MM.1S (cell line): ENCODE data around the gene SLC39A1.
"Not testable (repeated sequence)": the region's sequence is repeated elsewhere in the genome, so short reads cannot be mapped to it uniquely, and the experiment has no call there.

Source experiments
- DNase-seq: peaks from one replicate; pipeline ENCODE4 v3.0.0-alpha.2; 2015
- H2AFZ ChIP-seq: fragments of 300-600 bp; sonication (generic); 2 replicates; pipeline ENCODE4 v1.6.0; 2016; ENCODE audit warnings: antibody characterized with exemption, low read length
- H3F3A ChIP-seq: fragments of 300-600 bp; sonication (generic); 2 replicates; pipeline ENCODE4 v1.6.1; 2016; ENCODE audit warnings: mild to moderate bottlenecking, antibody characterized with exemption, low read length, moderate library complexity, mixed read lengths; ENCODE audit not compliant: insufficient read depth
- H3K27ac ChIP-seq: fragments of 300-600 bp; sonication (generic); 2 replicates; pipeline ENCODE4 v1.5.1; 2016; ENCODE audit warnings: mild to moderate bottlenecking, low read length
- H3K27me3 ChIP-seq: fragments of 300-600 bp; sonication (generic); replicated peaks from 2 replicates; pipeline ENCODE4 v1.6.0; 2016; ENCODE audit warnings: low read length; ENCODE audit not compliant: insufficient read depth
- H3K36me3 ChIP-seq: fragments of 300-600 bp; sonication (generic); replicated peaks from 2 replicates; pipeline ENCODE4 v1.6.1; 2016; ENCODE audit warnings: mild to moderate bottlenecking, low read length, mixed read lengths; ENCODE audit not compliant: insufficient read depth
- H3K4me1 ChIP-seq: fragments of 300-600 bp; sonication (generic); 2 replicates; pipeline ENCODE4 v1.6.1; 2016; ENCODE audit warnings: low read length, mixed read lengths
- H3K4me2 ChIP-seq: fragments of 300-600 bp; sonication (generic); 2 replicates; pipeline ENCODE4 v1.6.0; 2016; ENCODE audit warnings: low read depth, low read length
- H3K4me3 ChIP-seq: fragments of 300-600 bp; sonication (generic); 2 replicates; pipeline ENCODE4 v1.5.1; 2016; ENCODE audit warnings: low read length, mixed read lengths
- H3K79me2 ChIP-seq: fragments of 300-600 bp; sonication (generic); 2 replicates; pipeline ENCODE4 v1.6.1; 2016; ENCODE audit warnings: mixed run types, low read length, mixed read lengths
- H3K9ac ChIP-seq: fragments of 300-600 bp; sonication (generic); 2 replicates; pipeline ENCODE4 v1.6.1; 2016; ENCODE audit warnings: low read length, mixed read lengths
- H3K9me2 ChIP-seq: fragments of 300-600 bp; sonication (generic); replicated peaks from 2 replicates; pipeline ENCODE4 v1.6.1; 2016; ENCODE audit warnings: mild to moderate bottlenecking, low read length, mixed read lengths; ENCODE audit not compliant: insufficient read depth
- H3K9me3 ChIP-seq: fragments of 300-600 bp; sonication (generic); replicated peaks from 2 replicates; pipeline ENCODE4 v1.6.1; 2016; ENCODE audit warnings: mild to moderate bottlenecking, low read length, mixed read lengths; ENCODE audit not compliant: insufficient read depth
- H4K20me1 ChIP-seq: fragments of 300-600 bp; sonication (generic); 2 replicates; pipeline ENCODE4 v1.6.1; 2016; ENCODE audit warnings: mild to moderate bottlenecking, low read length, moderate library complexity, mixed read lengths; ENCODE audit not compliant: insufficient read depth
- EZH2 ChIP-seq: fragments of 300-600 bp; sonication (generic); optimal IDR thresholded peaks from 2 replicates; pipeline ENCODE3; 2017; ENCODE audit warnings: low read depth, mild to moderate bottlenecking, antibody characterized with exemption, low read length, mixed read lengths
- EZH2phosphoT487 ChIP-seq: fragments of 300-600 bp; sonication (generic); IDR thresholded peaks from 2 replicates; pipeline ENCODE4 v1.6.1; 2018; ENCODE audit warnings: antibody characterized with exemption, low read length
- TF ChIP-seq, protein P1 (sequence below): fragments of 300-600 bp; sonication (generic); IDR thresholded peaks from 2 replicates; pipeline ENCODE4 v1.5.1; 2016; ENCODE audit warnings: antibody characterized with exemption, low read length, mixed read lengths

Gene SLC39A1

DNA sequence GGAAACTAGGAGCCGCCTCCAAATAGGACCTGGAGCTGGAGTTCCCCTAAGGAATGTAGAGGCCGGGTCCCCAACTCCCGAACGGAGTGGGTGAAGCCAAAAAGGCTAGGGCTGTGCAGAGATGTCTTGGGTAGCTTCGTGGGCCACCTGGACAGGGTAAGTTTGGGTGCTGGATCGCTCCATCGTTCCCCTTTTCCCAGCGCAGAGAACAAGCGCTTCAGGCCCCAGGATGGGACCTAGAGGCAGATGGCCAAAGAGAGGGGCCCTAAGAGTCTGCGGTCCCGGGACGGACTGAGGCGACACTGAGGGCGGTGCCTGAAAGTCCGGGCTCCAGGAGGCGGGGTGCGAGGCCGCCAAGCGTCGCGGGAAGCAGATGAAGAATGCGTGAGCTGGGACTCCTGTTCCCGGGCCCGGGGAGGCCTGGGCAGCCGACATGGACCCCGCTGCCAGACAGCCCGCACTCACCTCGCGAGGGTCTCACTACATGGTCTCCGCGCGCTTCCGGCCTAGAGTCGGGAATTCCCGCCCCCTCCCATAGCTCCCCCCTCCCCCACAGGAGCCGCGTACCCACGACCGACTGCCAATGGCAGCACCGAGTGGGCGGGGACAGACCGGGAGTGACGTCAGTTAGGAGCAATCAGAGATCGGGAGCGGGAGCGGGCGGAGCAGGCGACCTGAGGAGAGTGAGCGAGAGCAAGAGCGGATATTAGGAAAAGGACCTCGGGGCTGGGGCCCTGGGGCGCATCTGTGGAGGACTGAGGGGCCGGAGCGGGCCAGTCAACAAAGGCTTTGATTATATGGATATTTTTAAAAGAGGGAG lies at the start of gene SLC39A1:
SLC39A1 (minus strand) TSS at position 508 of the 820 bp plus-strand sequence. CDS start 822 bp downstream, outside the sequence.
- Histone ChIP-seq H3K27ac (peak within 1 kb of the TSS; percentile 20; the same call in 1 of the 2 replicates), H3K79me2 (peaks cover 39% of the 10 kb centered on the region), H2AFZ (peak within 1 kb of the TSS; percentile 77), H3K4me3 (peak within 1 kb of the TSS; percentile 74), H3K36me3 (no peaks in the 10 kb centered on the region), H3F3A (peaks cover 26% of the 10 kb centered on the region), H3K4me1 (peaks cover 26% of the 10 kb centered on the region), H3K9me2 (no peaks in the 10 kb centered on the region), H3K9me3 (no peaks in the 10 kb centered on the region), H3K4me2 (peak within 1 kb of the TSS; percentile 92), H3K9ac (peak within 1 kb of the TSS; percentile 66), H3K27me3 (no peaks in the 10 kb centered on the region), H4K20me1 (no peaks in the 10 kb centered on the region)
- DNase-seq = peak; percentile 99
- TF ChIP-seq EZH2 = no peak
- TF ChIP-seq EZH2phosphoT487 = no peak
- TF ChIP-seq, protein P1, sequence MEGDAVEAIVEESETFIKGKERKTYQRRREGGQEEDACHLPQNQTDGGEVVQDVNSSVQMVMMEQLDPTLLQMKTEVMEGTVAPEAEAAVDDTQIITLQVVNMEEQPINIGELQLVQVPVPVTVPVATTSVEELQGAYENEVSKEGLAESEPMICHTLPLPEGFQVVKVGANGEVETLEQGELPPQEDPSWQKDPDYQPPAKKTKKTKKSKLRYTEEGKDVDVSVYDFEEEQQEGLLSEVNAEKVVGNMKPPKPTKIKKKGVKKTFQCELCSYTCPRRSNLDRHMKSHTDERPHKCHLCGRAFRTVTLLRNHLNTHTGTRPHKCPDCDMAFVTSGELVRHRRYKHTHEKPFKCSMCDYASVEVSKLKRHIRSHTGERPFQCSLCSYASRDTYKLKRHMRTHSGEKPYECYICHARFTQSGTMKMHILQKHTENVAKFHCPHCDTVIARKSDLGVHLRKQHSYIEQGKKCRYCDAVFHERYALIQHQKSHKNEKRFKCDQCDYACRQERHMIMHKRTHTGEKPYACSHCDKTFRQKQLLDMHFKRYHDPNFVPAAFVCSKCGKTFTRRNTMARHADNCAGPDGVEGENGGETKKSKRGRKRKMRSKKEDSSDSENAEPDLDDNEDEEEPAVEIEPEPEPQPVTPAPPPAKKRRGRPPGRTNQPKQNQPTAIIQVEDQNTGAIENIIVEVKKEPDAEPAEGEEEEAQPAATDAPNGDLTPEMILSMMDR = no peak

- H3K36me3 ChIP-seq, H3K27me3 ChIP-seq, H2AFZ ChIP-seq, DNase-seq, H3K27ac ChIP-seq, H3K9me3 ChIP-seq, H3K4me3 ChIP-seq, H3K9ac ChIP-seq, H3K4me1 ChIP-seq, H3K79me2 ChIP-seq, H3F3A ChIP-seq, H3K4me2 ChIP-seq, H3K9me2 ChIP-seq, H4K20me1 ChIP-seq: not testable (repeated sequence)
Measured at GRCh38 chr1:154012543-154012942, 49.2 kb upstream of the SLC39A1 start.

DNA sequence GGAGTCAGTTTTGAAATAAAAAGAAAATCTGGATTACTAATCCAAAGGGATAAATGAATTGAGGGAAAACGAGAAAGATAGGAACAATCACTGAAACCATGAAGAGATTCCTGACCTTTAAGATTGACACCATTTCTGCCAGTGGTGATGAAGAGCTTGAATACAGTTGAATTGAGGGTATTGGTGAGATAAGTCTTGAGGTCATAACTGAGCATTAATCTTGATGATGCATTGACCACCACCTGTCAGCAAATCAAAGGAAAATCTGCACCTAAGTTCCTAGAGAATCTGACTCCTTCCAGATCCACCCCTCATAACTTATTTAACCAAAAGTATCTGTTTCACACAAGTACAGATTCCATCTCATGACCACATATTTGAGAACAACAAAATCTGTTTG lies 48.8 kb upstream of the SLC39A1 start:
- Histone ChIP-seq H3K9ac (no peak overlapping the region), H3K4me2 (no peak overlapping the region), H3K27me3 (no peaks in the 10 kb centered on the region), H4K20me1 (no peaks in the 10 kb centered on the region), H3K4me3 (no peak overlapping the region), H3F3A (no peaks in the 10 kb centered on the region), H3K36me3 (no peaks in the 10 kb centered on the region), H3K4me1 (no peaks in the 10 kb centered on the region), H2AFZ (no peak overlapping the region), H3K79me2 (no peaks in the 10 kb centered on the region), H3K9me2 (no peaks in the 10 kb centered on the region), H3K27ac (no peak overlapping the region), H3K9me3 (no peaks in the 10 kb centered on the region)
- TF ChIP-seq EZH2 (no peak), EZH2phosphoT487 (no peak)
- TF ChIP-seq, protein P1 = no peak
- DNase-seq = no peak

DNA sequence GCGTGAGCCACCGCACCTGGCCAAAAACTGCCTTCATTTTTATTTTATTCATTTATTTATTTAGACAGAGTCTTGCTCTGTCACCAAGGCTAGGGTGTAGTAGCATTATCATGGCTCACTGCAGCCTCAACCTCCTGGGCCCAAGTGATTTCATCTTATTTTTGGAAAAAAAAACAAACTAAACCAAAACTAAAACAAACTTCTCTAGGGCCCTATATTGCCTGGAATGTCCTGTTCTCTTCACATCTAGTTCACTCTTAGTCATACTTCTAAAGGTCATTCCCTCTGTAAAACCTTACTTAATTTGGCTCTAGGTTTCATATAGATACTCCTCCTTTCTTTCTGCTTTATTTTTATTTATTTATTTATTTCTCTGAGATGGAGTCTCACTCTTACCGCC lies 42.8 kb upstream of the SLC39A1 start:
- Histone ChIP-seq H3K27me3 (no peaks in the 10 kb centered on the region), H2AFZ (no peak overlapping the region), H3K9me2 (no peaks in the 10 kb centered on the region), H3K4me1 (no peaks in the 10 kb centered on the region), H3K27ac (no peak overlapping the region), H3K9ac (no peak overlapping the region), H3K36me3 (no peaks in the 10 kb centered on the region), H4K20me1 (no peaks in the 10 kb centered on the region), H3K4me3 (no peak overlapping the region), H3K4me2 (no peak overlapping the region), H3K9me3 (no peaks in the 10 kb centered on the region), H3F3A (no peaks in the 10 kb centered on the region), H3K79me2 (no peaks in the 10 kb centered on the region)
- TF ChIP-seq, protein P1 = no peak
- TF ChIP-seq EZH2phosphoT487 (no peak), EZH2 (no peak)
- no peak for DNase-seq
